GM20431 (cell line): ENCODE results near the gene CRTC1.

Source experiments
- in situ Hi-C: fragments of 300-500 bp; cut with MseI, MboI; formaldehyde crosslinking; loops from one replicate; pipeline ENCODE4 v1.15.0; 2020; ENCODE audit warnings: low sequenced_read_pairs; ENCODE audit not compliant: unreplicated experiment

Gene CRTC1

GRCh38 chr19:18683109-18683957, at the start of gene CRTC1:
TSS of gene CRTC1 (plus strand) at chr19:18683680. CDS start at chr19:18683703, 23 bp downstream.
- in situ Hi-C loops, result no loop called here

DNA sequence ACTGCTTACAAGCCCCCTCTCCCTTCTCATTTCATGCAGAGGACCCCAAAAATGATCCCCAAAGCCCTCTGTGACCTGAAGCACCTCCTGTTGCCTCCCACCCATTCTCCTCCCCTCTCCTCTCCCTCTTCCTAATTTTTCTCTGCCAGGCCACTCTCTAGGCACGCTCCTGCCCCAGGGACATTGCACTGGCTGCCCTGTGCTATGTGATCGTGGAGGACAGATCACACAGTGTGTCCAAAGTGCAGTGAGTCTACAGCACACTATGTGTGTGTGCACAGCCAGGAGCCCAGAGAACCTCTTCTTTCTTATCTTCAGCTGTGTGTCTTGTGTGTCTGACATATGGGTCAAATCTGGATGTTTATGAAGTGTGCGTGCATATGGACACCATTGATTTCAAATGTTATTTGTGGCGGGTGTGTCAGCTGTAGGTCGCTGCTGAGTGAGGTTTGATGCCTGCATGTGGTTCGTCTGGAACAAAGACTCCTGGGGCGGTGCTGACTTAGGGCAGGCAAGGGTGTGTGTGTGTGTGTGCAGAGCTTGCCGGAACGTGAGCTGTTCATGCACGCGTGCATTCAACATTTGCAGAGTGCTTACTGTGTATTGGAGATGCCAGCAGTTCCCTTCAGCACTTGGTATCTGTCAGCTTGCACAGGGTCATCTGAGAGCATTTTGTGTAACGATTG, 48.7 kb upstream of the CRTC1 start:
- in situ Hi-C loops, result no loop called here

DNA sequence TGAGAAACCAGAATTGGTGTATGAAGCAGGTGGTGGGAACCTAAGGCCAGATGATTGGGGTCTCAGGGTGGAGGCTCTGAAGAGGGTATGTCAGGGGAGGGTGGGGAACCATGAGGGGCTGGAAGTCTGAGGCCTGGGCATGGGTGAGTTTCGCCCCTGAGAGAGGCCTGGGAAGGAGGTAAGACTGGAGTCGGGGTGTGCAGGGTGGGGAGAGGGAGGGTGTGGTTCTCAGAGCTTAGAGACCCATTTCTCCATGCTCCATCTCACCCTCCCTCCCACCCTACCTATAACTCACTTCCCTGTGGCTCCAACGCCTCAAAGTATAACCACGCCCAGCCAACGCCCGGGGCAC, 47.7 kb upstream of the CRTC1 start:
- in situ Hi-C loops, result no loop called here

- in situ Hi-C loops, result no loop called here
Observed at GRCh38 chr19:18636183-18636968, 47.1 kb upstream of the CRTC1 start.

DNA sequence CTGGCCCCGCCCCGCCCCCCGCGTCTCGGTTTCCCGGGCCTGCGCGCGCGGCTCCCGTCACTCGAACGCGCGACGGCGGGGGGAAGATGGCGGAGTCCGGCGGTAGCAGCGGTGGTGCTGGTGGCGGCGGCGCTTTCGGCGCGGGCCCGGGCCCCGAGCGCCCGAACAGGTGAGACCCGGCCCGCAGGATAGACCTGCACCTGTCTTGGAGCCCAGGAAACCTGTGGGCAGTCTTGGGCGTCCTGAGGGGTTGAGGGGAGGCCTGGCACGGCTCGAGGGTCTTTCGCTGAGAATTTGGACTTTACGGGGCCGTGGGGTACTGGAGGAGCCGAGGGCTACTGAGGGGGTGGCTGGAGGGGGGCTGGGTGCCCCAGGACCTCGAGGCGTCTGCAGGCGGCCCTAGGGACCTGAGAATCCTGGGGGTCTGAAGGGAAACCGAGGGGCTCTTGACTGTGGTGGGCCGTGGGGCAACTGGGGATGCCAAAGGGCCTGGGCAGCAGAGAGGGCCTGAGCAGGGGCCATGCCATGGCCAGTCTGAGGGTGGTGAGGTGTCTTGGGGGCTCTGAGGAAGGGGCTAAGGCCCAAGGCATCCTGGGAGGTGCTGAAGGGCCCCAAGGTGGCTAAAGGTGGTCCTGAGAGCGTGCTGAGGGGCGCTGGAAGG, 46.4 kb upstream of the CRTC1 start, which contains the start of gene KLHL26:
KLHL26 (plus strand) TSS at position 60 of the 661 bp plus-strand sequence; CDS start at position 87, 27 bp downstream.
- in situ Hi-C loops, result no loop called here

DNA sequence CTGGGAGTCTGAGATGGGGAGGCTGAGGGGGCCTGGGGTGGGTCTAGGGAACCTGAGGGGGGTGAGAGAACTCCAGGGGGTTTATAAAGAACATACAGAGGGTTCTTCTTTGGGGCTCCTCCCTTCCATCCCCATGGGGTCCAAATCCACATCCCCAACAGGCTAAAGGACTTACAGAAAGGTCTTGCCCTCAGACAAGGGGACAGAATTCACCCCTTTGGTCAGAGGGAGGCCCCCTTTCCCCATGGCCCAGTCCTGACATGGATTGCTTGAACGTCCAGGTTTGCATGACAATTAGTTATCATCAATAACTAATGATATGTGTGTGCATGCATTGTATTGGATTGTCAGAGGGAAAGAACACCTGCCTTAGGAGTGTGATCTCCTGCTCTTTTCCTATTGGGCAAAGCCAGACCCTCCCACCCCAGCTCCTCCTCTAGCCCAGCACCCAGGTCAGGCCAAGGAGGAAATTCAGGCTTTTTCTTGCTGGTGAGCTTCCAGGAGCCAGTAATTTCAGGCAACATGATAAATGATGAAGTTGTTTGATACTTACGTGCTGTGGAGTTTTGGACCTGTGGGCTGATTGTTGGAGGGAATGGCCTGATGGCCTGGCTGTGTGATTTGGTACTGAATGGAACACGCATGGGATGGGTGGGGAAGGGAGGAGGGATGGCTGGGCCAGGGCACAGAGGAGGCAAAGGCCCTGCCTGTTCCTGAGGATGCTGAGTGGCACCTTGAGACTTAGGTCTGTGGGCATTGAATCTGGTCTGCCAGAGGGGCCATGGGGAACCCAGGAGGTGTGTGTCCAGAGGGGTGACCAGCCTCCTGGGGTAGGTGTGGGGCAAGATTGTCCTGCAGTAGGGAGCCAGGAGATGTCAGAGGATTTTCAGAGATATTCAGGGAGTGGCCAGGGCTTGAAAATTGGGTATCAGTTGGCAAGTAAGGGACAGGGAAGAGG, 45.5 kb upstream of the CRTC1 start:
- in situ Hi-C loops, result no loop called here

DNA sequence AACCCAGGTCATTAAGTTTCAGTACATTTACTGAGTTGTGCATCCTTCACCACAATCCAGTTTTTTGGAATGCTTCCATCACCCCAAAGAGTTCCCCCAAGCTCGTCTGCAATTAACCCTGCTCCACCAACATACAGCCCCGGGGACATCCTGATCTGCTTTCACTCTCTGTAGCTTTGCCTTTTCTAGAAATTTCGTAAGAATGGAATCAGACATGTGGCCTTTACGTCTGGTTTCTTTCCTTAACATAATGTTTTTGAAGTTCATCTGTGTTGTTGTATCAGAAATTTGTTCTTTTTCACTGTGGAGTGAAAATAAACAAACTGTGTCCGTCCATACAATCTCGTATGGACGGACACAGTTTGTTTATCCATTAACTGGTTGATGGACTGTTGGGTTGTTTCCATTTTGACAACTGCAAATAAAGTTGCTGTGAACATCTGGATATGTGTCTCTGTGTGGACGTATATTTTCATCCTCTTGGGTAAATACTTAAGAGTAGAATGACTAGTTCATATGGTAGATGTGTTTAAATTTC, 43.7 kb upstream of the CRTC1 start:
- in situ Hi-C loops, result no loop called here

DNA sequence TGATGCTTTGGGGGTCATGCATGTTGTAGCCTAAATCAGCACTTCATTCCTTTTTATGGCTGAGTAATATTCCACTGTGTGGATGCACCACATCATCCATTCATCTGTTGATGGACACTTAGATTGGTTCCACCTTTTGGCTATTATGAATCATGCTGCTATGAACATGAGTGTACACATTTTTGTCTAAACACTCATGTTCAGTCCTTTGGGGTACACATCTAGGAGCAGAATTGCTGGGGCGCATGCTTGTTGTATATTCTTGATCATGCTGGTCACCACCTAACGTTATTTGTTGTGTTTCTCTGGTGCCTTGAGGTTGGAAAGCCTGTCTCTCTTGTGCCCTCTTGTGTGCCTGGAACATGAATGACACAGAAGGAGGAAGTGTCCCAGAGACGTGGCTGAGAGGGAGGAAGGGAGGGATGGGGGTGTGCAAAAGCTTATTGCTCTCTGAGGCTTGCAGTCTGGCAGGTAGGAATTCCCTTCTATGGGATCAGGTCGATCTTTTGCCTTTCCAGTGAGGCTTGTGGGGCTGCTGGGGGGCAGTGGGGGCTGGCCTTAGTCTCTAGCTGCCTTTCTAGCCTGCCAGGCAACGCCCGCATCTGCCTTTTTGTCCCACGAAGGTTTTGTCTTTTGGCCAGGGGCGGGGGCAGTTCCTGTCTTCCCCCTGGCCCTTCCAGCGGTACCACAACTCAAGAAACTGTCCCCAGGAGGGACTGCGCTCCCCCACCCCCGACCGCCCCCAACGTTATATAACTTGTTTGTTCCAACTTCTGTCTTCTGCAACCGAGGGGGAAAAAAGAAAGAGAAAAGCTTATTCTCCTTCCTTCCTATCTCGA, 39.1 kb upstream of the CRTC1 start:
- in situ Hi-C loops, result no loop called here

DNA sequence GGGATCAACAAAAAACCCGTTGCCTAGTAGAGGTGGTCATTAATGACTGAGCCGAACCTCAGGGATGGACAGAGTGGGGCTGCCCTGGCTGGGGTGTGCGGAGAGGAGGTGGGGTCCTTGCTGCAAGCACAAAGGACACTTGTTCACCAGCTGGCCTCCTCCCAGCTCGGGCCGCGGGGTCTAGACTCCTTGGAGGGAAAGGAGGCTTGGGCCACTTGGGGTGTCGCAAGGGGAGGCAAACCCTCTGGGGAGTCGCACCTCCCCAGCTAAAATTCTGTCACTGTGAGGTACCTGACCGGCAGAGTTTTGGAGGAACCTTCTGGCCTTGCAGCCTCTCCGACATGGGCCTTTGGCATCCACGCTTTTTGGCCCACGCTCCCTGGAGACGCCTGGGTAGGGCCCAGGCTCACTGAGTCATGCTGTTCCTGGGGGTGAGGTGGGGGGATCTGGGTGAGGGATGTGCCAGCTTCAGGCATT, 38.4 kb upstream of the CRTC1 start:
- in situ Hi-C loops, result no loop called here

GRCh38 chr19:18646535-18647370, 36.7 kb upstream of the CRTC1 start:
- in situ Hi-C loops, result no loop called here

- in situ Hi-C loops, result no loop called here
Observed at GRCh38 chr19:18647371-18647767, 36.1 kb upstream of the CRTC1 start.

- in situ Hi-C loops, result no loop called here
Observed at GRCh38 chr19:18647807-18648206, 35.7 kb upstream of the CRTC1 start.

DNA sequence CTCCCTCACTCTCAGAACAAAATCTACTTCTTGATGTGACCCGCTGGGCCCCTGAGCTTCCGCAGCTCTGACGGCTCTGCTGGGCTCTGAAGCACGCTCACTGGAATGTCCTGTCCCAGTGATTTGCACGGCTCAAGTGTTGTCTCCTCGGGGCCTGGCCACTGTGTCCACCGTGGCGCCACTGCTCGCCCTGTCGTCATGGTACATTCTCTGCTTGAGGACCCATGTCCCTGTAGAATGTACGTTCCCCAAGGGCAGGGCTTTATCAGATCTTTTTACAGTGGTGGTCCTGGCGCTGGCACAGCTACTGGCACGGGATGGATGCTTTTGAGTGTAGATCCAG, 34.5 kb upstream of the CRTC1 start:
- in situ Hi-C loops, result no loop called here

DNA sequence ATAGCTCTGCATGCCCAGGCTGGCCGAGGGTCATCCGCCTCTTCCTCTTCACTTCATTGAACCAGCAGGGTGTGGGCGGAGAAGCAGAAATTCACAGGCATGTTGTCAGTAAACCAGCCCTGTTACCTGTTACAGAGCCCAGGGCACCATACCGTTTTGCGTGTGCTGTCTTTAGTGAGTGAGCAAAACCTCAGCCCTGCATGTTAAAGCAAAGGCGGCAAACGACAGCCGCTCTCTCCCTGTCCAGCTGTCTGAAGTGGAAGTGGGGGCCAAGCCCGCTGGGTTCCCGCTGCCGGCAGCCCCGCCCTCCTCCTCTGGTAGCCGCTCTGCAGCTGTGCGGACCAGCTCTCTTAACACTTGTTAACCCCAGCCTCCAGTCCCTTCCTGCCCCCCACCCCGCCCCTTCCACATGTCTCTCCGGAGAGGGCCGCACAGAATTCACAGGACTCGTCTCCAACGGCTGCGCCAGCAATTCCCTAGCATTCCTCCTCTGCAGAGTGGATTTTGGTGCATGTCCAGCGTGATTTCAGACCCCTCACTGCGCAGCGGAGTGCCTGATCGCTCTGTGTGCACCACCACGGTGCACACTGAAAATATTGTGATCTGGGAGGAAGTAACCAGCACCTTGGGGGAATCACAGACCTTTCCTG, 34.0 kb upstream of the CRTC1 start:
- in situ Hi-C loops, result no loop called here

- in situ Hi-C loops, result no loop called here
Observed at GRCh38 chr19:18650021-18650390, 33.5 kb upstream of the CRTC1 start.

DNA sequence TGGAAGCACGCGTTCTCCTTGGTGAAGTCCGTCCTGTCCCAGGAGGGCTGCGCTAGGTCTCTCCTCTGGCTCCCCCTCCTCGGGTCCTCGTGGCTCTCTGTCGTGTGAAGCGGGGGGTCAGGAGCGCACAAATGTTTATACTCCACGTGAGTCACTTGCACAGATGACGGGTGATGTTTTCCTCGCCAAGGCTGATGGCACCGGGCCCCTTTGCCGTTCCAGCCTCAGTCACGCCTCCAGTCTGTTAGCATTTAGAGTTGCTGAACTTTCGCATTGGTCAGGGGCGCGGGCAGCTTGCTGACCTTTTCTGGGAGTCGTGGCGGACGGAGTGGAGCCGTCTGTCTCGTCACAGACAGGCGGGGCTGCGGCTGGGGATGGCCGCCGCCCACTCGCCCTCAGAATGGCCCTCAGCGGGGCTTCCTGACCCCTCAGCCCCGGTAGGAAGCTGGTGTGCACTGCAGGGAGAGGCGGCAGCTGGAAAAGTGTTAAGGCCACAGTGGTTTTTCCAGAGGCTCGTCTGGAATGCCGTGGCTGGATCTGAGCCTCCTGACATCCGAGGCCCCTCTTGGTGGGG, 32.9 kb upstream of the CRTC1 start:
- in situ Hi-C loops, result no loop called here
